Measurements from ENCODE around the gene ZSCAN5C.

GRCh38 chr19:56170261-56170660 lies 31.8 kb upstream of the ZSCAN5C start:
- TF ChIP-seq CTCF (IDR thresholded peaks at IDR 0.05; ENCODE audit: insufficient read depth, low read length) = no peak
- TF ChIP-seq GABPA (IDR thresholded peaks at IDR 0.05; ENCODE audit: low read depth) = no peak
